K562 (cell line): ENCODE results near the gene FAM151A. TPM values are rescaled to one million over a fixed set of nuclear protein-coding genes. Genes with fewer than 3 reads are reported as not detected.

Experiments used
- ATAC-seq: fragments of 200-7000 bp; cut with Tn5 transposase; 3 replicates; pipeline ENCODE4 v1.9.1; 2020; ENCODE audit warnings: moderate library complexity
- BruUV-seq: library from RNA; stranded (reverse); fragments of 400-500 nt; replicated peaks from 2 replicates; lab custom pipeline; 2021; lab: Mats Ljungman, UMichigan
- CTCF ChIA-PET: fragments of 300-600 bp; formaldehyde crosslinking; extraction: SDS; loops from one replicate; lab custom pipeline; 2021; ENCODE audit warnings: low intra/inter-chr PET ratio; lab: Yijun Ruan, JAX
- POLR2A ChIA-PET: fragments of 300-600, 350-650 bp; sonication (Branson Sonifier 250); formaldehyde crosslinking; extraction: SDS; loops from one replicate; lab custom pipeline; 2021; ENCODE audit warnings: antibody characterized with exemption, inconsistent platforms; lab: Yijun Ruan, JAX
- DNase-seq, 4 experiments: peaks; one replicate each; pipeline versions ENCODE4 v3.0.0 to v3.0.0-alpha.2; 2011 to 2018; ENCODE audit warnings: low spot score in 3 of 4, mixed read lengths in 3 of 4; ENCODE audit errors: extremely low read depth in 1 of 4
- FAIRE-seq: peaks from 2 replicates; lab custom pipeline; 2011; peaks lifted over from hg19 to GRCh38; lab: Jason Lieb, UNC
- H2AFZ ChIP-seq: 2 replicates; pipeline ENCODE4 v1.6.0; 2011; ENCODE audit warnings: low read depth, low read length, control low read depth, inconsistent platforms
- H3K27ac ChIP-seq: fragments of 200-600 bp; 3 replicates; pipeline ENCODE4 v1.8.0; 2011; ENCODE audit warnings: low read depth, mild to moderate bottlenecking, control low read depth, inconsistent platforms, low read length, moderate library complexity, mixed read lengths; ENCODE audit errors: extremely low read depth
- H3K27me3 ChIP-seq, 2 experiments: fragments of 300-600 bp in 1 of 2; 2 replicates in 1 of 2; 3 replicates in 1 of 2; pipeline versions ENCODE4 v1.6.0 to v1.8.0; 2011; ENCODE audit warnings: inconsistent platforms in 2 of 2, low read length in 2 of 2, mild to moderate bottlenecking in 1 of 2, mixed read lengths in 1 of 2, moderate library complexity in 1 of 2; ENCODE audit not compliant: control insufficient read depth in 2 of 2, insufficient read depth in 2 of 2
- H3K36me3 ChIP-seq: fragments of 300-600 bp; 3 replicates; pipeline ENCODE4 v1.8.0; 2011; ENCODE audit warnings: mild to moderate bottlenecking, low read length, inconsistent platforms; ENCODE audit not compliant: control insufficient read depth, insufficient read depth
- H3K4me1 ChIP-seq, 2 experiments: fragments of 200-600 bp in 1 of 2; replicated peaks in 1 of 2; 2 replicates in 1 of 2; 3 replicates in 1 of 2; pipeline versions ENCODE4 v1.5.1 to v1.8.0; 2011; ENCODE audit warnings: inconsistent platforms in 2 of 2, low read length in 2 of 2, mild to moderate bottlenecking in 1 of 2, mixed read lengths in 1 of 2, moderate library complexity in 1 of 2; ENCODE audit not compliant: control insufficient read depth in 2 of 2, insufficient read depth in 2 of 2
- H3K4me2 ChIP-seq: 2 replicates; pipeline ENCODE4 v1.6.1; 2011; ENCODE audit warnings: low read length, control low read depth, inconsistent platforms, mixed read lengths; ENCODE audit not compliant: insufficient read depth
- H3K4me3 ChIP-seq: fragments of 200-600 bp; sonication (generic), shearing (Covaris generic); 2 replicates; pipeline ENCODE4 v1.5.1; 2016; ENCODE audit warnings: control low read depth, inconsistent platforms
- H3K79me2 ChIP-seq: fragments of 200-600 bp; 3 replicates; pipeline ENCODE4 v1.8.0; 2011; ENCODE audit warnings: low read length, inconsistent platforms; ENCODE audit not compliant: control insufficient read depth, insufficient read depth
- H3K9ac ChIP-seq, 2 experiments: 2 replicates each; pipeline versions ENCODE4 v1.6.0 to v1.6.1; 2011; ENCODE audit warnings: low read depth in 2 of 2, low read length in 2 of 2, control low read depth in 1 of 2, inconsistent platforms in 1 of 2, mild to moderate bottlenecking in 1 of 2, mixed read lengths in 1 of 2; ENCODE audit not compliant: insufficient read depth in 1 of 2
- H3K9me1 ChIP-seq: one replicate; pipeline ENCODE4 v1.6.0; 2011; ENCODE audit warnings: inconsistent platforms, mild to moderate bottlenecking, low read length, moderate library complexity; ENCODE audit not compliant: control insufficient read depth, insufficient read depth
- H3K9me3 ChIP-seq: replicated peaks from 2 replicates; pipeline ENCODE4 v1.5.1; 2011; ENCODE audit warnings: low read depth, low read length, inconsistent platforms; ENCODE audit not compliant: control insufficient read depth, insufficient read depth
- H4K20me1 ChIP-seq: replicated peaks from 2 replicates; pipeline ENCODE4 v1.6.1; 2011; ENCODE audit warnings: low read length, inconsistent platforms, mixed read lengths; ENCODE audit not compliant: control insufficient read depth, insufficient read depth
- ELF4 ChIP-seq: fragments of 450-650 bp; formaldehyde crosslinking; IDR thresholded peaks from 2 replicates; pipeline ENCODE4 v1.4.0; 2022; ENCODE audit warnings: missing genetic modification characterization
- GATAD2B ChIP-seq: fragments of 450-650 bp; IDR thresholded peaks from 2 replicates; pipeline ENCODE4 v1.6.1; 2017; ENCODE audit warnings: mild to moderate bottlenecking, borderline replicate concordance
- HOMEZ ChIP-seq: fragments of 250-450 bp; sonication (Bioruptor Pico); IDR thresholded peaks from 2 replicates; pipeline ENCODE4 v1.4.0; 2020; ENCODE audit warnings: mild to moderate bottlenecking, moderate library complexity
- MCM7 ChIP-seq, 2 experiments: fragments of 450-650 bp; IDR thresholded peaks; 2 replicates each; pipeline ENCODE4 v1.6.1; 2016 to 2018
- PREB ChIP-seq: sonication (generic); formaldehyde crosslinking; IDR thresholded peaks from 2 replicates; pipeline ENCODE4 v1.8.1; 2023; ENCODE audit warnings: mild to moderate bottlenecking, missing genetic modification reagents
- RBBP5 ChIP-seq: fragments of 200-600 bp; sonication (generic); IDR thresholded peaks from 2 replicates; pipeline ENCODE4 v1.6.1; 2012; ENCODE audit warnings: borderline replicate concordance, mild to moderate bottlenecking, low read length, control low read depth, inconsistent platforms; ENCODE audit not compliant: insufficient read depth, poor library complexity, severe bottlenecking
- SREBF2 ChIP-seq: sonication (generic); formaldehyde crosslinking; IDR thresholded peaks from 2 replicates; pipeline ENCODE4 v1.4.0; 2020; ENCODE audit warnings: mild to moderate bottlenecking, missing genetic modification reagents
- TFE3 ChIP-seq: fragments of 450-650 bp; formaldehyde crosslinking; IDR thresholded peaks from 2 replicates; pipeline ENCODE4 v1.4.0; 2020; ENCODE audit warnings: mild to moderate bottlenecking, mixed read lengths
- THRB ChIP-seq: fragments of 450-650 bp; formaldehyde crosslinking; conservative IDR thresholded peaks from 2 replicates; pipeline ENCODE4 v1.4.0; 2022; ENCODE audit warnings: mild to moderate bottlenecking, missing genetic modification characterization
- ZNF75A ChIP-seq: fragments of 450-650 bp; formaldehyde crosslinking; IDR thresholded peaks from 2 replicates; pipeline ENCODE4 v1.4.0; 2020; ENCODE audit warnings: mild to moderate bottlenecking
- WGBS: fragments of 100-300 bp; shearing (Covaris generic); methylation state at CpG from one replicate; pipeline ENCODE4 v1.1.6; 2016; ENCODE audit warnings: low coverage, mixed read lengths; ENCODE audit not compliant: insufficient coverage; ENCODE audit errors: missing lambda C conversion rate; 5-methylcytosine and 5-hydroxymethylcytosine counted together
- in situ Hi-C: fragments of 300-500 bp; cut with MboI; formaldehyde crosslinking; loops from 4 replicates; pipeline ENCODE4 v1.15.0; 2018; ENCODE audit warnings: inconsistent platforms, mixed read lengths
- intact Hi-C: fragments of 100-400 bp; cut with micrococcal nuclease; formaldehyde crosslinking; loops from 2 replicates; pipeline ENCODE4 v1.14.2; 2022
- polyA plus RNA-seq, 8 experiments: library from polyadenylated mRNA; depleted of rRNA in 4 of 8; stranded (reverse) in 5 of 8; unstranded in 3 of 8; fragments of >200 nt; fragmentation: Nextera tagmentation in 2 of 8; fragmentation: Illumina TruSeq in 1 of 8; extraction: Ambion mirVana in 2 of 8; extraction: Trizol in 1 of 8; gene quantifications; 2 replicates each; pipeline versions ENCODE4 v1.2.1 to v1.2.3, GENCODE V29; 2011 to 2014; ENCODE audit warnings: inconsistent platforms in 1 of 8, missing spikeins in 1 of 8
- total RNA-seq, 7 experiments: library from RNA; depleted of rRNA in 6 of 7; stranded (reverse); fragments of >200 nt in 6 of 7; fragmentation: Illumina TruSeq in 2 of 7; extraction: Trizol in 2 of 7; gene quantifications; 2 replicates each; pipeline versions ENCODE4 v1.2.1 to v1.2.3, GENCODE V29; 2011 to 2021; ENCODE audit warnings: low replicate concordance in 1 of 7

Gene FAM151A
- total and polyA plus RNA-seq, 9 of the 15 experiments (the other 6 are each of a cell fraction or from before 2014, with no cell fraction given), result not detected

- no peak overlapping the region for H2AFZ ChIP-seq
- ChIA-PET POLR2A (interaction anchor here (1.2 to 1.4 kb wide), 2 partner anchors 11 to 40 kb away, joined by 3 to 4 read pairs; no protein-coding TSS in a partner anchor), CTCF (no interaction called here)
- no peak overlapping the region for H3K9ac ChIP-seq
- no peak overlapping the region for H3K4me2 ChIP-seq
- 0% methylated on average over 3 of the region's 3 CpGs for WGBS
- H3K27ac ChIP-seq, result no peak overlapping the region
- no TSS peak for BruUV-seq
- no peaks in the 10 kb centered on the region for H3K79me2 ChIP-seq
- H3K4me3 ChIP-seq, result no peak overlapping the region
- FAIRE-seq (no peak), DNase-seq (peak in 1 of 4 experiments; percentile 0), ATAC-seq (no peak)
- TF ChIP-seq PREB, result no peak
- TF ChIP-seq THRB (CRISPR knock-in tag), result peak; percentile 79; the same call in 1 of the 2 replicates
- no peak for TF ChIP-seq RBBP5
- TF ChIP-seq TFE3 (CRISPR knock-in tag), result no peak
- no peak for TF ChIP-seq ZNF75A (CRISPR knock-in tag)
- 0 out of 4 replicates have a peak, but pooled peaks of 1 of the 2 experiments have one; percentile 14 for TF ChIP-seq MCM7 (IDR thresholded peaks at IDR 0.05)
- TF ChIP-seq SREBF2 (CRISPR knock-in tag), result no peak
- 0 out of 2 replicates have a peak, but pooled peaks have one; percentile 11 for TF ChIP-seq ELF4 (CRISPR knock-in tag)
- no peak for TF ChIP-seq HOMEZ
- no peak for TF ChIP-seq GATAD2B
- no peaks in the 10 kb centered on the region for H3K4me1 ChIP-seq
- no peaks in the 10 kb centered on the region for H4K20me1 ChIP-seq
- intact Hi-C loops (no loop called here), in situ Hi-C loops (no loop called here)
- H3K9me1 ChIP-seq, result no peaks in the 10 kb centered on the region
- peaks cover 9 to 22% of the 10 kb centered on the region in 2 experiments for H3K27me3 ChIP-seq
- H3K9me3 ChIP-seq, result no peaks in the 10 kb centered on the region
- H3K36me3 ChIP-seq, result no peaks in the 10 kb centered on the region
These were observed 27.1 kb upstream of the FAM151A start for GRCh38 chr1:54650417-54650816.
